ENCODE results near the gene MPZL2. TPM values are rescaled to one million over a fixed set of nuclear protein-coding genes. Genes with fewer than 3 reads are reported as not detected.

MPZL2 gene
- total and polyA plus RNA-seq, 2 of the 13 experiments (the other 11 are each of a cell fraction or from before 2014, with no cell fraction given) = 27.9 to 53.7 TPM

DNA sequence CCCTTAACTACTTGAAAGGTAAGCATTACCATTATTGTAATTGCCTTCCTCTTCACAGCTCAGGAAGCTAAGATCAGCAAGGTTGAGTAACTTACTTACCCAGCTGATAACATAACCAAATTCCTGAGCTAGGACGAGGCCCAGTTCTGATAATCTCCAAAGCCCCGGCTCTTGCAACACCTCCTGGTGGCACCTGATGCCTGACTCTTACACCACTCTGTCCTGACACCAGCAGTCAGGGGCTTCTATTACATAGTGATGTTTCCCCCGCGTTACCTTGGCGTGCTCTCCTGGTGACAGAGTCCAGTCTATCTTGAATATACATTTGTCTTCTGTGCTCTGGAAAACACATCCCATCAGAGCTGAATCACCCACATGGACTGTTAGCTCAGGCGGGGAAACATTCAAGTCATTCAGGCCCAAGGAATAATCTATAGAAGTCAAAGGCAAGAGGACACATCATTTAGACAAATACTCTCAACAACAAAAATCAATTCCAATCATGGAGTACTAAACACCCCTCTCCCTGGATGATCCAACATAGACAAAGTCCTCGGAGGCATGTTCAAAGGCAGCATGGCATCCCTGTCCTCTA, 51.9 kb downstream of the MPZL2 start (continued):
- TF ChIP-seq ZNF362 (CRISPR knock-in tag; IDR thresholded peaks at IDR 0.05; ENCODE audit: borderline replicate concordance) (peak; percentile 59; the same call in 1 of the 2 replicates), ZNF841 (CRISPR knock-in tag; IDR thresholded peaks at IDR 0.05; ENCODE audit: borderline replicate concordance) (peak; percentile 55; the same call in 1 of the 2 replicates), ZNF3 (CRISPR knock-in tag; IDR thresholded peaks at IDR 0.05) (no peak; the same call in 1 of the 2 replicates), FOXK1 (CRISPR knock-in tag; IDR thresholded peaks at IDR 0.05; ENCODE audit: borderline replicate concordance, low read depth) (peak; percentile 85; the same call in 1 of the 2 replicates), ZNF678 (CRISPR knock-in tag; IDR thresholded peaks at IDR 0.05) (no peak), HNRNPH1 (optimal IDR thresholded peaks at IDR 0.05; ENCODE audit: low read depth, low read length) (no peak), TEAD2 (CRISPR knock-in tag; IDR thresholded peaks at IDR 0.05) (no peak), ZNF180 (CRISPR knock-in tag; IDR thresholded peaks at IDR 0.05; ENCODE audit: borderline replicate concordance, low read depth) (no peak), ZNF639 (CRISPR knock-in tag; conservative IDR thresholded peaks at IDR 0.05) (peak; percentile 69; the same call in 1 of the 2 replicates), DNMT3B (CRISPR knock-in tag; conservative IDR thresholded peaks at IDR 0.05) (0 out of 2 replicates have a peak, but pooled peaks have one; percentile 4), ZSCAN5A (CRISPR knock-in tag; IDR thresholded peaks at IDR 0.05; ENCODE audit: borderline replicate concordance) (peak; percentile 64; the same call in 1 of the 2 replicates), ZNF816 (CRISPR knock-in tag; IDR thresholded peaks at IDR 0.05; ENCODE audit: borderline replicate concordance) (peak; percentile 24; the same call in 1 of the 2 replicates)
- TF ChIP-seq, protein P1, sequence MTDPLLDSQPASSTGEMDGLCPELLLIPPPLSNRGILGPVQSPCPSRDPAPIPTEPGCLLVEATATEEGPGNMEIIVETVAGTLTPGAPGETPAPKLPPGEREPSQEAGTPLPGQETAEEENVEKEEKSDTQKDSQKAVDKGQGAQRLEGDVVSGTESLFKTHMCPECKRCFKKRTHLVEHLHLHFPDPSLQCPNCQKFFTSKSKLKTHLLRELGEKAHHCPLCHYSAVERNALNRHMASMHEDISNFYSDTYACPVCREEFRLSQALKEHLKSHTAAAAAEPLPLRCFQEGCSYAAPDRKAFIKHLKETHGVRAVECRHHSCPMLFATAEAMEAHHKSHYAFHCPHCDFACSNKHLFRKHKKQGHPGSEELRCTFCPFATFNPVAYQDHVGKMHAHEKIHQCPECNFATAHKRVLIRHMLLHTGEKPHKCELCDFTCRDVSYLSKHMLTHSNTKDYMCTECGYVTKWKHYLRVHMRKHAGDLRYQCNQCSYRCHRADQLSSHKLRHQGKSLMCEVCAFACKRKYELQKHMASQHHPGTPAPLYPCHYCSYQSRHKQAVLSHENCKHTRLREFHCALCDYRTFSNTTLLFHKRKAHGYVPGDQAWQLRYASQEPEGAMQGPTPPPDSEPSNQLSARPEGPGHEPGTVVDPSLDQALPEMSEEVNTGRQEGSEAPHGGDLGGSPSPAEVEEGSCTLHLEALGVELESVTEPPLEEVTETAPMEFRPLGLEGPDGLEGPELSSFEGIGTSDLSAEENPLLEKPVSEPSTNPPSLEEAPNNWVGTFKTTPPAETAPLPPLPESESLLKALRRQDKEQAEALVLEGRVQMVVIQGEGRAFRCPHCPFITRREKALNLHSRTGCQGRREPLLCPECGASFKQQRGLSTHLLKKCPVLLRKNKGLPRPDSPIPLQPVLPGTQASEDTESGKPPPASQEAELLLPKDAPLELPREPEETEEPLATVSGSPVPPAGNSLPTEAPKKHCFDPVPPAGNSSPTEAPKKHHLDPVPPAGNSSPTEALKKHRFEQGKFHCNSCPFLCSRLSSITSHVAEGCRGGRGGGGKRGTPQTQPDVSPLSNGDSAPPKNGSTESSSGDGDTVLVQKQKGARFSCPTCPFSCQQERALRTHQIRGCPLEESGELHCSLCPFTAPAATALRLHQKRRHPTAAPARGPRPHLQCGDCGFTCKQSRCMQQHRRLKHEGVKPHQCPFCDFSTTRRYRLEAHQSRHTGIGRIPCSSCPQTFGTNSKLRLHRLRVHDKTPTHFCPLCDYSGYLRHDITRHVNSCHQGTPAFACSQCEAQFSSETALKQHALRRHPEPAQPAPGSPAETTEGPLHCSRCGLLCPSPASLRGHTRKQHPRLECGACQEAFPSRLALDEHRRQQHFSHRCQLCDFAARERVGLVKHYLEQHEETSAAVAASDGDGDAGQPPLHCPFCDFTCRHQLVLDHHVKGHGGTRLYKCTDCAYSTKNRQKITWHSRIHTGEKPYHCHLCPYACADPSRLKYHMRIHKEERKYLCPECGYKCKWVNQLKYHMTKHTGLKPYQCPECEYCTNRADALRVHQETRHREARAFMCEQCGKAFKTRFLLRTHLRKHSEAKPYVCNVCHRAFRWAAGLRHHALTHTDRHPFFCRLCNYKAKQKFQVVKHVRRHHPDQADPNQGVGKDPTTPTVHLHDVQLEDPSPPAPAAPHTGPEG (CRISPR knock-in tag; IDR thresholded peaks at IDR 0.05) = peak; percentile 71; the same call in 1 of the 2 replicates
- TF ChIP-seq, protein P2, sequence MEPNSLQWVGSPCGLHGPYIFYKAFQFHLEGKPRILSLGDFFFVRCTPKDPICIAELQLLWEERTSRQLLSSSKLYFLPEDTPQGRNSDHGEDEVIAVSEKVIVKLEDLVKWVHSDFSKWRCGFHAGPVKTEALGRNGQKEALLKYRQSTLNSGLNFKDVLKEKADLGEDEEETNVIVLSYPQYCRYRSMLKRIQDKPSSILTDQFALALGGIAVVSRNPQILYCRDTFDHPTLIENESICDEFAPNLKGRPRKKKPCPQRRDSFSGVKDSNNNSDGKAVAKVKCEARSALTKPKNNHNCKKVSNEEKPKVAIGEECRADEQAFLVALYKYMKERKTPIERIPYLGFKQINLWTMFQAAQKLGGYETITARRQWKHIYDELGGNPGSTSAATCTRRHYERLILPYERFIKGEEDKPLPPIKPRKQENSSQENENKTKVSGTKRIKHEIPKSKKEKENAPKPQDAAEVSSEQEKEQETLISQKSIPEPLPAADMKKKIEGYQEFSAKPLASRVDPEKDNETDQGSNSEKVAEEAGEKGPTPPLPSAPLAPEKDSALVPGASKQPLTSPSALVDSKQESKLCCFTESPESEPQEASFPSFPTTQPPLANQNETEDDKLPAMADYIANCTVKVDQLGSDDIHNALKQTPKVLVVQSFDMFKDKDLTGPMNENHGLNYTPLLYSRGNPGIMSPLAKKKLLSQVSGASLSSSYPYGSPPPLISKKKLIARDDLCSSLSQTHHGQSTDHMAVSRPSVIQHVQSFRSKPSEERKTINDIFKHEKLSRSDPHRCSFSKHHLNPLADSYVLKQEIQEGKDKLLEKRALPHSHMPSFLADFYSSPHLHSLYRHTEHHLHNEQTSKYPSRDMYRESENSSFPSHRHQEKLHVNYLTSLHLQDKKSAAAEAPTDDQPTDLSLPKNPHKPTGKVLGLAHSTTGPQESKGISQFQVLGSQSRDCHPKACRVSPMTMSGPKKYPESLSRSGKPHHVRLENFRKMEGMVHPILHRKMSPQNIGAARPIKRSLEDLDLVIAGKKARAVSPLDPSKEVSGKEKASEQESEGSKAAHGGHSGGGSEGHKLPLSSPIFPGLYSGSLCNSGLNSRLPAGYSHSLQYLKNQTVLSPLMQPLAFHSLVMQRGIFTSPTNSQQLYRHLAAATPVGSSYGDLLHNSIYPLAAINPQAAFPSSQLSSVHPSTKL (CRISPR knock-in tag; IDR thresholded peaks at IDR 0.05) = peak; percentile 96
